Muscle layer of duodenum (tissue), 2 donors: ENCODE results near the gene ATP6V1E1.
"Not testable (repeated sequence)": the region's sequence is repeated elsewhere in the genome, so short reads cannot be mapped to it uniquely, and the experiment has no call there.

Experiments used
- H3K27ac ChIP-seq: one replicate; pipeline ENCODE4 v1.7.0; 2013; ENCODE audit warnings: mild to moderate bottlenecking, low read length
- H3K27me3 ChIP-seq: one replicate; pipeline ENCODE4 v1.7.0; 2013; ENCODE audit warnings: low read depth, mild to moderate bottlenecking, control low read depth, low read length
- H3K36me3 ChIP-seq, 2 donors: one replicate each; pipeline ENCODE4 v1.7.0; 2013; ENCODE audit warnings: low read length in 2 of 2, control low read depth in 1 of 2, mild to moderate bottlenecking in 1 of 2; ENCODE audit not compliant: insufficient read depth in 2 of 2, control insufficient read depth in 1 of 2
- H3K4me1 ChIP-seq, 2 donors: one replicate each; pipeline ENCODE4 v1.7.0; 2013; ENCODE audit warnings: low read length in 2 of 2, mild to moderate bottlenecking in 2 of 2, control low read depth in 1 of 2, moderate library complexity in 1 of 2; ENCODE audit not compliant: insufficient read depth in 2 of 2, control insufficient read depth in 1 of 2
- H3K4me3 ChIP-seq, 2 donors: one replicate each; pipeline ENCODE4 v1.7.0; 2013; ENCODE audit warnings: low read length in 2 of 2, low read depth in 1 of 2, mild to moderate bottlenecking in 1 of 2
- H3K9me3 ChIP-seq, 2 donors: one replicate each; pipeline ENCODE4 v1.7.0; 2013; ENCODE audit warnings: low read length in 2 of 2, control low read depth in 1 of 2, mild to moderate bottlenecking in 1 of 2; ENCODE audit not compliant: control insufficient read depth in 1 of 2
- donor health status: healthy.

Gene ATP6V1E1

DNA sequence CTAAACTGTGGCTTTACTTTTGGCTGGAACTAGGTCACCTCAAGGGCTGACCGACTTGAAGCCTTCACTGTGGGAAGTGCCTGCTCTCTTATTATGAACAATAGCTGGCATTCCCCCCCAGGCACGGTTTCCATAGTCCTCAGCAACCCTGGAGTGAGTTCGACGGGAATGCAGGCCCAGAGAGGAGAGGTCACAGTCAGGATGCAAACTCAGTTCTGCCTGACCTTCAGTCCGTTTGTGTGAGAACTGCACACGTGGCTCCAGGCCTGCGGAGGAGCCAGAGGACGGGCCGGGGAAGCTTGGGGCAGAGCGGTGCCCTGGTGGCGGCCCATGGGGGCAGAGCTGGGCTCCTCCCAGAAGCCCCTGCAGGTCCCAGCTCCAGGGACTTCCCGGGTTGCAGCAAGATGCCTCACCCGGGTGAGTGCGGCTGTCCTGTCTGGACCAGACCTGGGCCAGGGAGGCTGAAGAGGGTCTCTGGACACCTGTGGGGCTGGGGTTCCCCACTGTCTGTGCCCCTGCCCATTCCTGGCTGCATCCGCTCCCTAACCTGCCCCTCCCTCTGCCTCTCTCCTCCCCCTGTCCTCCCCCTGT is 48.0 kb downstream of the ATP6V1E1 start:
- Histone ChIP-seq H3K4me3 (no peak overlapping the region), H3K9me3 (no peaks in the 10 kb centered on the region), H3K27ac (no peak overlapping the region), H3K4me1 (peaks cover 0 to 4% of the 10 kb centered on the region in 2 donors), H3K27me3 (no peaks in the 10 kb centered on the region), H3K36me3 (no peaks in the 10 kb centered on the region)

DNA sequence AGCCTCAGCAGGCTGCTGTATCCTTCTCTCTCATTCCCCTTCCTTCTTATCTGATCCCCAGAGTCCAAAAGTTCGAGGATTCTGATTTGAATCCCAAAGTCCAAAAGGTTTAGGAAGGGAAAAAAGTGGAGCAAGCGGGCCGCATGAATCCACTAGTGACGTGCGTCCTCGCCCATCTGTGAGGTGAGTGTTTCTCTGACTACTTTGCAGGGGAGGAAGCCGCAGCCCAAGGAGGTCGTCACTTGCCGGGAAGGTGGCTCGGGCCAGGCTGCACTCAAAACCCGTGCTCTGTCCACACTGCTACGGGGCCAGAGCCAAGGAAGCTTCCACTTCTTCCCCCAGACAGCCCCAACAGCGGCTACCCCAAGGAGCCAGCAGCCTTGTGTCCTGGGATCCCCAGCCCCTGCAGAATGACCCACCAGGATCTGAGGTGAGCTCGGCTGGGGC is 49.0 kb downstream of the ATP6V1E1 start:
- no peak overlapping the region for H3K27ac ChIP-seq
- no peaks in the 10 kb centered on the region for H3K9me3 ChIP-seq
- H3K4me3 ChIP-seq = no peak overlapping the region
- peaks cover 0 to 4% of the 10 kb centered on the region in 2 donors for H3K4me1 ChIP-seq
- no peaks in the 10 kb centered on the region for H3K27me3 ChIP-seq
- H3K36me3 ChIP-seq = no peaks in the 10 kb centered on the region

DNA sequence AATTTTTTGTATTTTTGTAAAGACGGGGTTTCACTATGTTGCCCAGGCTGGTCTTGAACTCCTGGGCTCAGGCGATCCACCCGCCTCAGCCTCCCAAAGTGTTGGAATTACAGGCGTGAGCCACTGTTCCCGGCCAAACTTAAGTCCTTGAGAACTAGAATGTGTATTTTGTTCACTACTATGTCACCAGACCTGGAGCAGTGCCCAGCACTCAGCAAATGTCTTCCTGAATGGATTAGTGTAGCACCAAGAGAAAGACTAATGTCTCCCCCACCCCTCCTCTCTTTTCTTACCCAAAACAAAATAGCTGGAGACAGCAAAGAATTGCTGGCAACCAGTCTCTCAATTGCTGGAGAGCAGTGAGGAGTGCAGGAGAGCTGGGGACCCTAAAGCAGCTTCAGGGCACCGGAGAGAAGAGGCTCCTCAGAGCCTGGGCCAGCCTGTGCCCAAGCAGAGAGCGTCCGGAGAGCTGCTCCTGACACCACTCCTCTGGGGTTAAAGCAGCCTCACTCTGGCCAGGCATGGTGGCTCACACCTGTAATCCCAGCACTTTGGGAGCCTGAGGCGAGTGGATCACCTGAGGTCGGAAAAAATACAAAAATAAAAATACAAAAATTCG is 50.3 kb downstream of the ATP6V1E1 start:
- H3K4me3 ChIP-seq = no peak overlapping the region
- no peaks in the 10 kb centered on the region for H3K27me3 ChIP-seq
- H3K36me3 ChIP-seq = no peaks in the 10 kb centered on the region
- H3K9me3 ChIP-seq = no peaks in the 10 kb centered on the region
- no peak overlapping the region for H3K27ac ChIP-seq
- H3K4me1 ChIP-seq = peaks cover 0 to 6% of the 10 kb centered on the region in 2 donors

DNA sequence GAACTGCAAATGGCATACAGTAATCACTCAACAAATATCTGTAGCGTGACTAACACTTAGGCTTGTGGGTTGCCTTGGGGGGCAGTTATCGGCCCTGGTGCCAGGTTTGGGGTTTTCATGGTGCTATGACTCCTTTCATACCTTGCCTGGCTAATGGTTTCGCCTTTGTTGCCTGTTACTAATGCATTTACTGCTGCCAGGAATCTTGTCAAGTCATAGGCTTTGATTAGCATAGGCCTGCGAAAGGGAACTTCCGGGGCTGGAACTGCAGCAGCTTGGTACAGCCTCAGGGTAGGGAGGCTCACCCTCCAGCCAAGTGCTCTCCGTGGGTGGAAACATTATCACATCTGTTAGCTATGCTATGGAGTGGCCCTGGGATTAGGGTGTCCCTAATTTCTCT is 52.1 kb downstream of the ATP6V1E1 start:
- Histone ChIP-seq H3K4me1 (peaks cover 0 to 11% of the 10 kb centered on the region in 2 donors), H3K27ac (no peak overlapping the region), H3K4me3 (no peak overlapping the region), H3K9me3 (no peaks in the 10 kb centered on the region), H3K36me3 (no peaks in the 10 kb centered on the region), H3K27me3 (no peaks in the 10 kb centered on the region)

DNA sequence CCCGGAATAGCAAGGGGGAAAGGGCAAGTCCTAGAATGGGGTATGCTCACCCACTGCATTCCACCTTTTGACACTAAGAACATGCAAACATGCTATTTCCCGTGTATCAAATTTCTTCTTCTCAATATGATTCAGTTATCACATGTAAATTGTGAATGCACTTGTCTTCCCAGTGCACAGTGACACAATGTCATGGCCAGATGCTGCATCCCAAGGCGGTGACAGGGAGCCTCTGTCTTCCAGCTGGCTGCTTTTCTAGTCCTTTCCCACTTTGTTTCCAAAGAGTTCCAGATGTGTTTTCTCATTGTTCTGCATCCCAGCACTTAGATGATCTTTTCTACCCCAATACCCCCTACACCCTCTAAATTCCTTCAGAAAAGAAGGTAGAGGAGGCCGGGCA is 52.9 kb downstream of the ATP6V1E1 start:
- no peaks in the 10 kb centered on the region for H3K27me3 ChIP-seq
- peaks cover 0 to 13% of the 10 kb centered on the region in 2 donors for H3K4me1 ChIP-seq
- H3K9me3 ChIP-seq = no peaks in the 10 kb centered on the region
- H3K27ac ChIP-seq = no peak overlapping the region
- H3K36me3 ChIP-seq = no peaks in the 10 kb centered on the region
- H3K4me3 ChIP-seq = no peak overlapping the region

DNA sequence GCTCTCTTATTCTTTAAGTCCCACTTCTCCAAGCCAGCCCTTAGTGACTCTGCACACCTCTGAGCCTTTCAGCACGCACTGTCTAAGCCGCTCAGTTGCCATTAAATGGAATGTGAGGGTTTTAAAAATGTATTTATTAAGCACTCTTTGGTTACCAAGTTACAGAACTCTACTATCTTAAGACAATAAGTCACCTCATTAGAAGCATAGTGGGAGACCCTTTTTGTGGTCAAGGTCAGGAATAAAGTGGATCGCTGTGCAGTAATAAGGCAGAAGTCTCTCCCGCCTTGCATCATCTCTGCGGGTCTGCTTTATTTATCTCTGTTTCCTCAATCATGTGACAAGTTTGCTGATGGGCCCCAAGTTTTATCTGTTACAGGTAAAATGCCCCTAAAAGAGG is 53.4 kb downstream of the ATP6V1E1 start:
- Histone ChIP-seq H3K27ac (no peak overlapping the region), H3K36me3 (no peaks in the 10 kb centered on the region), H3K4me3 (no peak overlapping the region), H3K27me3 (no peaks in the 10 kb centered on the region), H3K4me1 (peaks cover 0 to 13% of the 10 kb centered on the region in 2 donors), H3K9me3 (no peaks in the 10 kb centered on the region)

DNA sequence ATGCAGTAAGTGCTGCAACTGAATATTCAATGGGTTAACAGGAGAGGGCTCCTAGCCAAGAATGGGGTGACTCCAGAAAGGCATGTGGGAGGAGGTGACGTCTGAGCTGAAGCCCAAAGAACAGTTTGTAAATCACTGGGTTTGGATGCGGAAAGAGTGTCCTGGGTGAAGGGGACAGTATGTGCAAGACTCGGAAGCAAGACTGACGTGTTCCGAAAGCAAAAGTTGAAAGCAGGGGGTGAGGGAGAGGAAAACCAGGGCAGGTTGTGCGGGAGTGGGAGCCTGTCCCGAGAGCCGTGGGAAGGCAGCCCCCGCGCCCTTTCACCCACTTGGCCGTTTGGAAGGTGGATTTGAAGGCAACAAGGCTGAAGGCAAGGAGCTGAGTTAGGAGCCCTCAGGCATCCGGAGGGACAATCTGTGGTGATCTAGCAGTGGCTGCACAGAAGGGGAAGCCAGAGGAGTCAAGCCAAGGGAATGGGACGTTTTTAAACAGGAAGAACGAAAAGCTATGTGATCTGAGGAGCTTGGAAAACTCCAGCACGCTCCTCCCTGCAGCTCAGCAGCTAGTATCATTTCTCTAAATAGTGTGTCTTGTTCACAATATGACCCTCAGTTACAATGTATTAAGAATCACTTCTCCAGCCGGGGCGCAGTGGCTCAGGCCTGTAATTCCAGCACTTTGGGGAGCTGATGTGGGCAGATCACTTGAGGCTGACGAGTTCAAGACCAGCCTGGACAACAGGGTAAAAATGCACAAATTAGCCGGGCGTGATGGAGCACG is 57.5 kb downstream of the ATP6V1E1 start:
- peak overlapping the region; percentile 32 to 54 for H3K4me3 ChIP-seq
- H3K27ac ChIP-seq = peak overlapping the region; percentile 76
- H3K27me3 ChIP-seq = no peaks in the 10 kb centered on the region

DNA sequence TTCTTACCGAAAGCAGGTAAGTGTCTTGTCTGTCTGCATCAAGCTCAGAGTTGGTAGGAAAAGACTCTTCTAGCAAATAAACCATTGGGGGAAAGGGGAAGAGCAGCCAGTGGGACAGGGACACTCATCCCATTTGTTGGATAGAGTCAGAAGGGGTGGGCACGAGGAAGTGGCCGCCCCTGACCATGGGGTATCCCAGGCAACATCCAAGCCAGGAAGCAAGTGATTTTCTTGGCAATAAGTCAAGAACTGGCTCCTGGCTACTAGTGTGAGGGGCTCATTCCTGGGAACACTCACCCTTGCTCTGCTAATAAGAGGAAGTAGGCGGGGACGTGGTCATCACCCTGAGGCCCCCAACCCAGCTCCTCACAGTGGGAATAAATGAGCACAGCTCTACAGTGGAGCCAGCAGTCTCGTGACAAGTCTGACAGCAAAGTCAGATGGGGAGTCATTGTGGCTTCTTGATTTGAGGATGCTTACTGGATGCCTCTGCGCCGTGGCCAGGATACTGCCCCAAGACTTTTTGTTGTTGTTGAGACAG is 58.5 kb downstream of the ATP6V1E1 start:
- Histone ChIP-seq H3K27ac (peak overlapping the region; percentile 76), H3K27me3 (no peaks in the 10 kb centered on the region), H3K36me3 (no peaks in the 10 kb centered on the region), H3K9me3 (no peaks in the 10 kb centered on the region), H3K4me1 (peaks cover 8 to 15% of the 10 kb centered on the region in 2 donors), H3K4me3 (peak overlapping the region in 1 of 2 donors; percentile 54)

More for the DNA sequence above, 57.5 kb downstream of the ATP6V1E1 start:
- Histone ChIP-seq H3K4me1 (peaks cover 8 to 15% of the 10 kb centered on the region in 2 donors), H3K9me3 (no peaks in the 10 kb centered on the region), H3K36me3 (no peaks in the 10 kb centered on the region)

DNA sequence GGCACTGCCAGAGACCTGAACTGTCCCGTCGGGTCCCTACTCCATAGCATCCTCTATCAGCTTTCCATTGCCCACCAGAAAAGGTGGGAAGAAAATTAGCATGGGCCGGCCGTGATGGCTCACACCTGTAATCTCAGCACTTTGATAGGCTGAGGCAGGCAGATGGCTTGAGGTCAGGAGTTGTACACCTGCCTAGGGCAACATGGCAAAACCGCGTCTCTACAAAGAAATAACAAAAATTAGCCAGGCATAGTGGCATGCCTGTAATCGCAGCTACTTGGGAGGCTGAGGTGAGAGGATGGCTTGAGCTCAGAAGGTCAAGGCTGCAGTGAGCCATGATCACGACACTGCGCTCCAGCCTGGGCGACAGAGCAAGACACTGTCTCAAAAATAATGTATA is 61.8 kb downstream of the ATP6V1E1 start:
- H3K36me3 ChIP-seq = no peaks in the 10 kb centered on the region
- no peak overlapping the region for H3K4me3 ChIP-seq
- peaks cover 11 to 21% of the 10 kb centered on the region in 2 donors for H3K4me1 ChIP-seq
- H3K27me3 ChIP-seq = no peaks in the 10 kb centered on the region
- H3K27ac ChIP-seq = no peak overlapping the region
- H3K9me3 ChIP-seq = no peaks in the 10 kb centered on the region

DNA sequence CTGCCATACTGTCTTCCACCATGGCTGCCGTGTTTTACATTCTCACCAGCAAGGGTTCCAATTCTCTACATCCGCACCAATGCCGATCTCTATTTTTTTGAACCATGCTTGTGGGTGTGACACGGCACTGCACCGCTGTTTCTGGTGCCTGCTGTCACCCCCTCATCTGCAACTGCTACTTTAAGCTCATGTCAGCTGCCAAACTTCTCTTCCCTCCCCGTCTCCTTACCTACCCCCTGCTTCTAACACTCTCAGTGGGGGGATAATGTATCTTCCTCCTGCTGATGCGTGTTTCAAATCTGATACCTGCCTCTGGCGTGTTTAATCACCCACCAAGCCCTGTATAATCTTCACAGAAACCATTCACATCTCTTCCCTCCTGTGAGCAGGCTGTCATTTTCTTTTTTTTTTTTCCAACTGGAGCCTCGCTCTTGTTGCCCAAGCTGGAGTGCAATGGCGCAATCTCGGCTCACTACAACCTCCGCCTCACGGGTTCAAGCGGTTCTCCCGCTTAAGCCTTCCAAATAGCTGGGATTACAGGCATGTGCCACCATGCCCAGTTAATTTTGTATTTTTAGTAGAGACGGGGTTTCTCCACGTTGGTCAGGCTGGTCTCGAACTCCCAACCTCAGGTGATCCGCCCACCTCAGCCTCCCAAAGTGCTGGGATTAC is 62.4 kb downstream of the ATP6V1E1 start:
- H3K36me3 ChIP-seq, H3K4me3 ChIP-seq, H3K27ac ChIP-seq, H3K27me3 ChIP-seq, H3K9me3 ChIP-seq: not testable (repeated sequence)
- H3K4me1 ChIP-seq = peaks cover 11 to 16% of the 10 kb centered on the region in 2 donors

DNA sequence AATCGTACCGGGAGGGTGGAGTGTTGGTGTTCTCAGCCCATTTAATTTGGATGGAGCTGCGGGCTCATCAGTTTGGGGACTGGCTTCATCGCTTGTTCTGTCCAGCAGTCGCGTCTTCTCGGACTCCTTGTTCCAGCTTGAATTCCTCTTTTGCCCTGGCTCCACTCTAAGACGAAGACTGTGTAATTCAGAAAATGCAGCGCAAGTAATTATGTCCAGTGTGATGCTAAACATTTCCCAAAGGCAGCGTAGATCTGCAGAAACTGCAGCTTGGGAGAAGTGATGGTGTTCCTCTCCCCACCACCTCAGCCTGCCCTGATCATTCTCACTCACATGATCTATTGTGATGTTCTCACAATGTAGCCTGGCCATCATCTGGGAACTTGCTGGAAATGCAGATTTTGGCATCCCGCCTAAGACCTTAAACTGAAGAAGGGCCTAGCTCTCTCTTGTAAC is 64.6 kb downstream of the ATP6V1E1 start:
- peak overlapping the region; percentile 71 for H3K27ac ChIP-seq

More for the DNA sequence above, 64.6 kb downstream of the ATP6V1E1 start:
- H3K36me3 ChIP-seq = no peaks in the 10 kb centered on the region
- H3K4me1 ChIP-seq = peaks cover 3 to 10% of the 10 kb centered on the region in 2 donors
- H3K27me3 ChIP-seq = no peaks in the 10 kb centered on the region
- H3K9me3 ChIP-seq = no peaks in the 10 kb centered on the region
- H3K4me3 ChIP-seq = peak overlapping the region in 1 of 2 donors; percentile 26
